ENCODE measurements around the gene FA2H.
A peak's percentile ranks its signal among the peaks of the same experiment; 100 is the strongest.

DNA sequence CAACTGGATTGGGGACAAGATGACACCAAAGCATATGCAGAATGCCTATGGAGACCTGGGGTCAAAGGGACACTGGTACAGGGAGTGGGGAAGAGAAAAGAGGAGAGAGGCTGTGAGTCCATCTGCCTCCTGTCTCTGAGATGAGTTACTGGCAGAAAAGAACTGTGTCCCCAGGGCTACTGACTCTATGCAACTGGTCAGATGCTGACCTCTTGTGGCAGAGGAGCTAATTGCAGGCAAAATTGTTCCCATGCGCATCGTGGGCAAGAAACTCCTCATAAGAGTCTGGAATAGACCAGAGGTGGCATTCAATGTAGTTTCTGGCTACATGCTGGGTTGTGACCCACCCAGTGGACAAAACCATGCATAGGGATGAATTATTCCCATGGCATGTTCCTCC lies 47.9 kb downstream of the FA2H start:
- TF ChIP-seq CTCF (conservative IDR thresholded peaks at IDR 0.05 in 1 of 2, IDR thresholded peaks at IDR 0.05 in 1 of 2; ENCODE audit: low read depth in 1 of 2, low read length in 2 of 2) = peak; percentile 36 to 53
- no peak for TF ChIP-seq EZH2 (IDR thresholded peaks at IDR 0.05; ENCODE audit: low read length, missing control alignments)
